Uterus (tissue), 4 donors: ENCODE data around the gene NRXN3. TPM values are rescaled to one million over a fixed set of nuclear protein-coding genes. Genes with fewer than 3 reads are reported as not detected.

Experiments used
- DNase-seq, 2 donors: peaks; one replicate each; pipeline ENCODE4 v3.0.0-alpha.2; 2019 to 2020
- H3K27ac ChIP-seq, 2 donors: fragments of 200-600 bp; sonication (generic); 1 replicate in 1 of 2; 2 replicates in 1 of 2; pipeline ENCODE4 v1.5.1; 2016 to 2018
- H3K27me3 ChIP-seq, 2 donors: fragments of 200-600 bp; sonication (generic); one replicate each; pipeline ENCODE4 v1.5.1; 2018 to 2019; ENCODE audit warnings: control low read depth in 1 of 2
- H3K36me3 ChIP-seq, 2 donors: fragments of 200-600 bp; sonication (generic); one replicate each; pipeline ENCODE4 v1.5.1; 2019; ENCODE audit warnings: control low read depth in 1 of 2
- H3K4me1 ChIP-seq, 2 donors: fragments of 200-600 bp; sonication (generic); one replicate each; pipeline ENCODE4 v1.5.1; 2018 to 2019; ENCODE audit warnings: control low read depth in 1 of 2
- H3K4me3 ChIP-seq, 2 donors: fragments of 200-600 bp; sonication (generic); 1 replicate in 1 of 2; 2 replicates in 1 of 2; pipeline ENCODE4 v1.5.1; 2018 to 2019; ENCODE audit warnings: mild to moderate bottlenecking in 1 of 2
- H3K9me3 ChIP-seq, 2 donors: fragments of 200-600 bp; sonication (generic); one replicate each; pipeline ENCODE4 v1.5.1; 2019; ENCODE audit warnings: control low read depth in 1 of 2
- POLR2A ChIP-seq, 2 donors: fragments of 450-650 bp; IDR thresholded peaks; one replicate each; pipeline ENCODE4 v1.6.1; 2016; ENCODE audit warnings: antibody characterized with exemption in 2 of 2, mild to moderate bottlenecking in 1 of 2, moderate library complexity in 1 of 2
- intact Hi-C: fragments of 100-400 bp; cut with DNase I; formaldehyde crosslinking; loops from one replicate; pipeline ENCODE4 v1.15.1; 2023; ENCODE audit warnings: low total_unique reads
- total RNA-seq, 4 donors: library from RNA; depleted of rRNA in 3 of 4; stranded (reverse); fragments of >200 nt in 3 of 4; gene quantifications; one replicate each; pipeline versions ENCODE4 v1.1.0 to v1.2.4, GENCODE V29; 2014 to 2023
- TF ChIP-seq, protein P1 (sequence below), 4 experiments: fragments of 200-600 bp in 2 of 4; fragments of 450-650 bp in 2 of 4; sonication (generic) in 2 of 4; IDR thresholded peaks; one replicate each; pipeline ENCODE4 v1.5.1; 2016 to 2019; ENCODE audit warnings: antibody characterized with exemption in 4 of 4, mild to moderate bottlenecking in 2 of 4, moderate library complexity in 1 of 4
- donor health status: DM: yes; HTN: yes; CAD: no.

Gene NRXN3
- total RNA-seq, 4 donors from 2014 or later = 2.9 to 17.0 (median 4.4) TPM

DNA sequence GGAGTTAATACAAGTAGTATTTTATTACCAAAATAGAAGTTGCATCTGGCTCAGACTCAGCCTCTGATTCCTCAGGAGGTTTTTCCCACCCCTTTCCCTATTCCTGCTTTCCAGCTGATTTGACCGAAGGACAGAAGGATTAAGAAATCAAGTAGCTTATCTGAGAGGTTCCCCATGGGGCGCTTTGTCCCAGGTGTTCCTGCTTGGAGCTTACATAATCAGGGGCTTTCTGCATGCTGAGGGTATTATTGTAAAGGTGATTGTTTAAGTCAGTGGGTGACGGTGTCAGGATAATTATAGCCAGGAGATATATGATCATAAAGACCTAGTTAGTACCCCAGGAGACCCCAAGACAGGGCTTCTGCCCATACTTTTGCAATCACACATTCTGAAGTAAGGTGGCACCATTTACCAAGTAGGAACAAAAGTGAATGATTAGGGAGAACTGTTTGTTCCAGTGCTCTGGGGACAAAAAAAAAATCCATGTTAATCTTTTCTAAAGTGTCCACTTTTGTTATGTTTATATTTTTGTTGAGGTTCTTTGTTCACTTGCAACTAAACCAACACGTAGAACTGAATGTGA is 921.3 kb downstream of the NRXN3 start:
- H3K36me3 ChIP-seq = no peaks in the 10 kb centered on the region
- intact Hi-C loops = no loop called here
- no peaks in the 10 kb centered on the region for H3K9me3 ChIP-seq
- TF ChIP-seq, protein P1, sequence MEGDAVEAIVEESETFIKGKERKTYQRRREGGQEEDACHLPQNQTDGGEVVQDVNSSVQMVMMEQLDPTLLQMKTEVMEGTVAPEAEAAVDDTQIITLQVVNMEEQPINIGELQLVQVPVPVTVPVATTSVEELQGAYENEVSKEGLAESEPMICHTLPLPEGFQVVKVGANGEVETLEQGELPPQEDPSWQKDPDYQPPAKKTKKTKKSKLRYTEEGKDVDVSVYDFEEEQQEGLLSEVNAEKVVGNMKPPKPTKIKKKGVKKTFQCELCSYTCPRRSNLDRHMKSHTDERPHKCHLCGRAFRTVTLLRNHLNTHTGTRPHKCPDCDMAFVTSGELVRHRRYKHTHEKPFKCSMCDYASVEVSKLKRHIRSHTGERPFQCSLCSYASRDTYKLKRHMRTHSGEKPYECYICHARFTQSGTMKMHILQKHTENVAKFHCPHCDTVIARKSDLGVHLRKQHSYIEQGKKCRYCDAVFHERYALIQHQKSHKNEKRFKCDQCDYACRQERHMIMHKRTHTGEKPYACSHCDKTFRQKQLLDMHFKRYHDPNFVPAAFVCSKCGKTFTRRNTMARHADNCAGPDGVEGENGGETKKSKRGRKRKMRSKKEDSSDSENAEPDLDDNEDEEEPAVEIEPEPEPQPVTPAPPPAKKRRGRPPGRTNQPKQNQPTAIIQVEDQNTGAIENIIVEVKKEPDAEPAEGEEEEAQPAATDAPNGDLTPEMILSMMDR (IDR thresholded peaks at IDR 0.05) = no peak
- TF ChIP-seq POLR2A (IDR thresholded peaks at IDR 0.05) = no peak
- no peak for DNase-seq
- H3K4me3 ChIP-seq = no peak overlapping the region
- H3K27me3 ChIP-seq = no peaks in the 10 kb centered on the region
- H3K27ac ChIP-seq = no peak overlapping the region
- no peaks in the 10 kb centered on the region for H3K4me1 ChIP-seq

GRCh38 chr14:79093531-79093930 is 923.4 kb downstream of the NRXN3 start:
- Histone ChIP-seq H3K27me3 (no peaks in the 10 kb centered on the region), H3K4me1 (no peaks in the 10 kb centered on the region), H3K9me3 (no peaks in the 10 kb centered on the region), H3K36me3 (no peaks in the 10 kb centered on the region), H3K4me3 (no peak overlapping the region), H3K27ac (no peak overlapping the region)
- TF ChIP-seq POLR2A (IDR thresholded peaks at IDR 0.05) = no peak
- TF ChIP-seq, protein P1 (IDR thresholded peaks at IDR 0.05) = no peak
- intact Hi-C loops = no loop called here
- DNase-seq = no peak

DNA sequence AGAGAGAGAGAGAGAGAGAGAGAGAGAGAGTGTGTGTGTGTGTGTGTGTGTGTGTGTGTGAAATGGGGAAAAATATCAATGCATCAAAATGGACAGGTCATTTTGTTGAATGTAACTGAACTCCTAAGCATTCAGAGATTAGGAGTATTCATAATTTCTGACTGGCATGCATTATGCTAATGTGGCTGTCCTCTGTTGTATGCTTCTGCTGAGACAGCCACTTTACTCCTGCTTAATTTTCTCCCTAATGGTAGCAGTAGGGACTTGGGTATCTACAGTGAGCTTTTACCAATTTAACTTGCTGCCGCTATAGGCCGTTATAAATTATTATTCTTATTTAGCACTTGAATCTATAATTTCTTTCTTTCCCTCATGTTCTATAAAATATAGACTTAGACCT is 924.8 kb downstream of the NRXN3 start:
- no peaks in the 10 kb centered on the region for H3K27me3 ChIP-seq
- no peaks in the 10 kb centered on the region for H3K9me3 ChIP-seq
- intact Hi-C loops = no loop called here
- no peaks in the 10 kb centered on the region for H3K36me3 ChIP-seq
- no peak overlapping the region for H3K4me3 ChIP-seq
- no peaks in the 10 kb centered on the region for H3K4me1 ChIP-seq
- DNase-seq = no peak
- no peak for TF ChIP-seq POLR2A (IDR thresholded peaks at IDR 0.05)
- TF ChIP-seq, protein P1 (IDR thresholded peaks at IDR 0.05) = no peak
- H3K27ac ChIP-seq = no peak overlapping the region

DNA sequence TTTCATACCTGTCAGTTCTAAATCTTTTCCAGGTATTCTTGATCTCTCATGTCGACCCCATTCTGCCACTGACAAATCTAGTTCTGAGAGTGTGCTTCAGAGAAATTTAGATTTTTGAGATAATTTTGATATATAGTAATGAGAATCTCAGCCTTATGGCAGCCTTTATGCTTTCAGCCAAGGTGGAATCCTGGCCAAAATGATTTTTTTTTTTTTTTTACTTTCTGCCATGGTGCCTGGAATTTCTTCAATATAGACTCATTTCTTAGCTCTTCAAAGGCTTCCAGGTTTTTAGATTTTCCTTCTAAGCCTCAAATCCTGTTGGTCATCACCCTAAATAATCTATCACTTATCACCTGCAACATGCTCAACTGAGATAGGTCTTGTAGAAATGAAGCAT is 926.6 kb downstream of the NRXN3 start:
- Histone ChIP-seq H3K27ac (no peak overlapping the region), H3K27me3 (no peaks in the 10 kb centered on the region), H3K36me3 (no peaks in the 10 kb centered on the region), H3K4me1 (no peaks in the 10 kb centered on the region), H3K4me3 (no peak overlapping the region), H3K9me3 (no peaks in the 10 kb centered on the region)
- no peak for TF ChIP-seq POLR2A (IDR thresholded peaks at IDR 0.05)
- TF ChIP-seq, protein P1 (IDR thresholded peaks at IDR 0.05) = no peak
- DNase-seq = no peak
- intact Hi-C loops = no loop called here

DNA sequence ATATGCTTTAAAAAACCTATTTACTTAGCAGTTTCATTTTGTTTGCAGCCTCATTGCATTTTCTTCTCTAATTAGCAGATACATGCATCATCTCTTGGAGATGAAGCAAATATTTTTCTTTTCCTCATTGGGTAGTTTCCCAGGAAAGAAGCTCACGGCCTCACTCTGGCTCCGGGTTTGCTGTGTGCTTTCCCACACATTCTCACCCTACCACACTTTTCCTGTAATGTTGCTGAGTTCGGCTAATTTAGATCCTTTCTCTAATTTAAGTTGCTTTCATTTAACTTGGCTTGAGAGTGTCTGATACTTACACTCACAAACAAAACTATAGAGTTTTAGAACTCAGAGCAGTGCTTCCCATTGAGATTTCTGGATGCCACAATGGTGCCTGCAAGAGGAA is 928.2 kb downstream of the NRXN3 start:
- DNase-seq = no peak
- Histone ChIP-seq H3K27me3 (no peaks in the 10 kb centered on the region), H3K4me3 (no peak overlapping the region), H3K36me3 (no peaks in the 10 kb centered on the region), H3K9me3 (no peaks in the 10 kb centered on the region), H3K27ac (no peak overlapping the region), H3K4me1 (no peaks in the 10 kb centered on the region)
- intact Hi-C loops = no loop called here
- no peak for TF ChIP-seq POLR2A (IDR thresholded peaks at IDR 0.05)
- TF ChIP-seq, protein P1 (IDR thresholded peaks at IDR 0.05) = no peak
